SK-N-MC (cell line): ENCODE data around the gene SPRR4.

ENCODE experiments used
- EZH2 ChIP-seq: fragments of 200-600 bp; sonication (generic); IDR thresholded peaks from one replicate; pipeline ENCODE4 v1.6.1; 2017; ENCODE audit warnings: antibody characterized with exemption
- POLR2AphosphoS5 ChIP-seq: IDR thresholded peaks from 2 replicates; pipeline ENCODE4 v1.6.1; 2012; ENCODE audit warnings: mild to moderate bottlenecking, low read depth, low read length, borderline replicate concordance

- no peak for TF ChIP-seq POLR2AphosphoS5
- no peak for TF ChIP-seq EZH2
Observed at GRCh38 chr1:152924191-152924590, 46.3 kb upstream of the SPRR4 start.
